Measurements from ENCODE around the gene ATP6V0B. TPM values are rescaled to one million over a fixed set of nuclear protein-coding genes. Genes with fewer than 3 reads are reported as not detected.
A peak's percentile ranks its signal among the peaks of the same experiment; 100 is the strongest.

The ATP6V0B gene
- total and polyA plus RNA-seq, 9 of the 15 experiments (the other 6 are each of a cell fraction or from before 2014, with no cell fraction given) = 137 to 328 (median 220) TPM

DNA sequence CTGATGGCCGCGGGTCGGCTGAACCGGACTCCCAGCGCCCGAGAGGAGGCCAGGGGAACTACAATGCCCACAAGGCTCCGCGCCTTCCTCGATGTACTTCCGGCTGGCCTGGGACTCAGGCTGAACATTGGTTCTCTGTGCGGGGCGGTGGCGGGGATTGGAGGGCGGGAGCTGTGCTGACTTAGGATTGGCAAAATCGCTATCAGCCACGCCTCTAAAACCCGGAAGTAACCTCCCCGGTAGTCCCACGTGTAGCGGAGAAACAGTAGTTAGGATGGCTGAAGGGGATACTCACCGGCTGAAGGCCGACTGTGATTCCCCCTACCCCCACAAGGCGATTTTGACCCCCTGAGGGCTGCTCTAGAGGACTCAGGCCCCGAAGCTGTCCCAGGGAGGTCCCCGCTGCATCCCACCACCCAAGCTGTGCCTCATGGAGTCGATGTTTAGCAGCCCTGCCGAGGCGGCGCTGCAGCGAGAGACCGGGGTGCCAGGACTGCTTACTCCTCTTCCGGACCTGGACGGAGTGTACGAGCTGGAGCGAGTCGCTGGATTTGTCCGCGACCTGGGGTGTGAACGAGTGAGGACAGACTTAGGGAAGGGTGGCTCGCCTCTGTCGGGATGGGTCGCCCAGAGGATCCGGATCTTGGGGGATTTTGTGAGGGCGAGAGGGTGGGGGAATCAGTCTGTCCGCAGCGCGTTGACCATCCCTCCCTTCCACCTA, 4.9 kb upstream of the ATP6V0B start, which contains the start of gene DPH2 (continued):
- TF ChIP-seq, protein P1, sequence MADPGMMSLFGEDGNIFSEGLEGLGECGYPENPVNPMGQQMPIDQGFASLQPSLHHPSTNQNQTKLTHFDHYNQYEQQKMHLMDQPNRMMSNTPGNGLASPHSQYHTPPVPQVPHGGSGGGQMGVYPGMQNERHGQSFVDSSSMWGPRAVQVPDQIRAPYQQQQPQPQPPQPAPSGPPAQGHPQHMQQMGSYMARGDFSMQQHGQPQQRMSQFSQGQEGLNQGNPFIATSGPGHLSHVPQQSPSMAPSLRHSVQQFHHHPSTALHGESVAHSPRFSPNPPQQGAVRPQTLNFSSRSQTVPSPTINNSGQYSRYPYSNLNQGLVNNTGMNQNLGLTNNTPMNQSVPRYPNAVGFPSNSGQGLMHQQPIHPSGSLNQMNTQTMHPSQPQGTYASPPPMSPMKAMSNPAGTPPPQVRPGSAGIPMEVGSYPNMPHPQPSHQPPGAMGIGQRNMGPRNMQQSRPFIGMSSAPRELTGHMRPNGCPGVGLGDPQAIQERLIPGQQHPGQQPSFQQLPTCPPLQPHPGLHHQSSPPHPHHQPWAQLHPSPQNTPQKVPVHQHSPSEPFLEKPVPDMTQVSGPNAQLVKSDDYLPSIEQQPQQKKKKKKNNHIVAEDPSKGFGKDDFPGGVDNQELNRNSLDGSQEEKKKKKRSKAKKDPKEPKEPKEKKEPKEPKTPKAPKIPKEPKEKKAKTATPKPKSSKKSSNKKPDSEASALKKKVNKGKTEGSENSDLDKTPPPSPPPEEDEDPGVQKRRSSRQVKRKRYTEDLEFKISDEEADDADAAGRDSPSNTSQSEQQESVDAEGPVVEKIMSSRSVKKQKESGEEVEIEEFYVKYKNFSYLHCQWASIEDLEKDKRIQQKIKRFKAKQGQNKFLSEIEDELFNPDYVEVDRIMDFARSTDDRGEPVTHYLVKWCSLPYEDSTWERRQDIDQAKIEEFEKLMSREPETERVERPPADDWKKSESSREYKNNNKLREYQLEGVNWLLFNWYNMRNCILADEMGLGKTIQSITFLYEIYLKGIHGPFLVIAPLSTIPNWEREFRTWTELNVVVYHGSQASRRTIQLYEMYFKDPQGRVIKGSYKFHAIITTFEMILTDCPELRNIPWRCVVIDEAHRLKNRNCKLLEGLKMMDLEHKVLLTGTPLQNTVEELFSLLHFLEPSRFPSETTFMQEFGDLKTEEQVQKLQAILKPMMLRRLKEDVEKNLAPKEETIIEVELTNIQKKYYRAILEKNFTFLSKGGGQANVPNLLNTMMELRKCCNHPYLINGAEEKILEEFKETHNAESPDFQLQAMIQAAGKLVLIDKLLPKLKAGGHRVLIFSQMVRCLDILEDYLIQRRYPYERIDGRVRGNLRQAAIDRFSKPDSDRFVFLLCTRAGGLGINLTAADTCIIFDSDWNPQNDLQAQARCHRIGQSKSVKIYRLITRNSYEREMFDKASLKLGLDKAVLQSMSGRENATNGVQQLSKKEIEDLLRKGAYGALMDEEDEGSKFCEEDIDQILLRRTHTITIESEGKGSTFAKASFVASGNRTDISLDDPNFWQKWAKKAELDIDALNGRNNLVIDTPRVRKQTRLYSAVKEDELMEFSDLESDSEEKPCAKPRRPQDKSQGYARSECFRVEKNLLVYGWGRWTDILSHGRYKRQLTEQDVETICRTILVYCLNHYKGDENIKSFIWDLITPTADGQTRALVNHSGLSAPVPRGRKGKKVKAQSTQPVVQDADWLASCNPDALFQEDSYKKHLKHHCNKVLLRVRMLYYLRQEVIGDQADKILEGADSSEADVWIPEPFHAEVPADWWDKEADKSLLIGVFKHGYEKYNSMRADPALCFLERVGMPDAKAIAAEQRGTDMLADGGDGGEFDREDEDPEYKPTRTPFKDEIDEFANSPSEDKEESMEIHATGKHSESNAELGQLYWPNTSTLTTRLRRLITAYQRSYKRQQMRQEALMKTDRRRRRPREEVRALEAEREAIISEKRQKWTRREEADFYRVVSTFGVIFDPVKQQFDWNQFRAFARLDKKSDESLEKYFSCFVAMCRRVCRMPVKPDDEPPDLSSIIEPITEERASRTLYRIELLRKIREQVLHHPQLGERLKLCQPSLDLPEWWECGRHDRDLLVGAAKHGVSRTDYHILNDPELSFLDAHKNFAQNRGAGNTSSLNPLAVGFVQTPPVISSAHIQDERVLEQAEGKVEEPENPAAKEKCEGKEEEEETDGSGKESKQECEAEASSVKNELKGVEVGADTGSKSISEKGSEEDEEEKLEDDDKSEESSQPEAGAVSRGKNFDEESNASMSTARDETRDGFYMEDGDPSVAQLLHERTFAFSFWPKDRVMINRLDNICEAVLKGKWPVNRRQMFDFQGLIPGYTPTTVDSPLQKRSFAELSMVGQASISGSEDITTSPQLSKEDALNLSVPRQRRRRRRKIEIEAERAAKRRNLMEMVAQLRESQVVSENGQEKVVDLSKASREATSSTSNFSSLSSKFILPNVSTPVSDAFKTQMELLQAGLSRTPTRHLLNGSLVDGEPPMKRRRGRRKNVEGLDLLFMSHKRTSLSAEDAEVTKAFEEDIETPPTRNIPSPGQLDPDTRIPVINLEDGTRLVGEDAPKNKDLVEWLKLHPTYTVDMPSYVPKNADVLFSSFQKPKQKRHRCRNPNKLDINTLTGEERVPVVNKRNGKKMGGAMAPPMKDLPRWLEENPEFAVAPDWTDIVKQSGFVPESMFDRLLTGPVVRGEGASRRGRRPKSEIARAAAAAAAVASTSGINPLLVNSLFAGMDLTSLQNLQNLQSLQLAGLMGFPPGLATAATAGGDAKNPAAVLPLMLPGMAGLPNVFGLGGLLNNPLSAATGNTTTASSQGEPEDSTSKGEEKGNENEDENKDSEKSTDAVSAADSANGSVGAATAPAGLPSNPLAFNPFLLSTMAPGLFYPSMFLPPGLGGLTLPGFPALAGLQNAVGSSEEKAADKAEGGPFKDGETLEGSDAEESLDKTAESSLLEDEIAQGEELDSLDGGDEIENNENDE (IDR thresholded peaks at IDR 0.05; ENCODE audit: low read depth, low read length) = no peak
- TF ChIP-seq FOXP1 (CRISPR knock-in tag; IDR thresholded peaks at IDR 0.05) (no peak), E2F3 (CRISPR knock-in tag; IDR thresholded peaks at IDR 0.05) (no peak), TAF9B (IDR thresholded peaks at IDR 0.05; ENCODE audit: partially characterized antibody) (no peak), MYBL2 (IDR thresholded peaks at IDR 0.05; ENCODE audit: low read depth) (no peak), MYBL2 (CRISPR knock-in tag; IDR thresholded peaks at IDR 0.05; ENCODE audit: borderline replicate concordance) (no peak), ZNF764 (CRISPR knock-in tag; IDR thresholded peaks at IDR 0.05; ENCODE audit: low read depth) (no peak), JUNB (CRISPR knock-in tag; conservative IDR thresholded peaks at IDR 0.05) (no peak), HMGN3 (IDR thresholded peaks at IDR 0.05; ENCODE audit: borderline replicate concordance, extremely low read depth, insufficient read length, low read depth, low read length) (no peak), ZNF124 (CRISPR knock-in tag; IDR thresholded peaks at IDR 0.05) (no peak), SUPT5H (IDR thresholded peaks at IDR 0.05) (peak; percentile 62; the same call in 1 of the 2 replicates)
- TF ChIP-seq, protein P2, sequence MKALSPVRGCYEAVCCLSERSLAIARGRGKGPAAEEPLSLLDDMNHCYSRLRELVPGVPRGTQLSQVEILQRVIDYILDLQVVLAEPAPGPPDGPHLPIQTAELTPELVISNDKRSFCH (CRISPR knock-in tag; IDR thresholded peaks at IDR 0.05) = no peak
- TF ChIP-seq, protein P2 (tag; IDR thresholded peaks at IDR 0.05) = no peak
- TF ChIP-seq, protein P3, sequence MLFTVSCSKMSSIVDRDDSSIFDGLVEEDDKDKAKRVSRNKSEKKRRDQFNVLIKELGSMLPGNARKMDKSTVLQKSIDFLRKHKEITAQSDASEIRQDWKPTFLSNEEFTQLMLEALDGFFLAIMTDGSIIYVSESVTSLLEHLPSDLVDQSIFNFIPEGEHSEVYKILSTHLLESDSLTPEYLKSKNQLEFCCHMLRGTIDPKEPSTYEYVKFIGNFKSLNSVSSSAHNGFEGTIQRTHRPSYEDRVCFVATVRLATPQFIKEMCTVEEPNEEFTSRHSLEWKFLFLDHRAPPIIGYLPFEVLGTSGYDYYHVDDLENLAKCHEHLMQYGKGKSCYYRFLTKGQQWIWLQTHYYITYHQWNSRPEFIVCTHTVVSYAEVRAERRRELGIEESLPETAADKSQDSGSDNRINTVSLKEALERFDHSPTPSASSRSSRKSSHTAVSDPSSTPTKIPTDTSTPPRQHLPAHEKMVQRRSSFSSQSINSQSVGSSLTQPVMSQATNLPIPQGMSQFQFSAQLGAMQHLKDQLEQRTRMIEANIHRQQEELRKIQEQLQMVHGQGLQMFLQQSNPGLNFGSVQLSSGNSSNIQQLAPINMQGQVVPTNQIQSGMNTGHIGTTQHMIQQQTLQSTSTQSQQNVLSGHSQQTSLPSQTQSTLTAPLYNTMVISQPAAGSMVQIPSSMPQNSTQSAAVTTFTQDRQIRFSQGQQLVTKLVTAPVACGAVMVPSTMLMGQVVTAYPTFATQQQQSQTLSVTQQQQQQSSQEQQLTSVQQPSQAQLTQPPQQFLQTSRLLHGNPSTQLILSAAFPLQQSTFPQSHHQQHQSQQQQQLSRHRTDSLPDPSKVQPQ (CRISPR knock-in tag; IDR thresholded peaks at IDR 0.05; ENCODE audit: borderline replicate concordance) = no peak

Data from K562 (cell line).